Epidermal melanocyte (primary cell): ENCODE data around the gene SLC24A3.

Source experiments
- DNase-seq: peaks from one replicate; pipeline ENCODE4 v3.0.0; 2011; ENCODE audit warnings: low spot score; ENCODE audit not compliant: insufficient read length

SLC24A3 gene

GRCh38 chr20:19381947-19382346 is 169.5 kb downstream of the SLC24A3 start:
- no peak for DNase-seq

DNA sequence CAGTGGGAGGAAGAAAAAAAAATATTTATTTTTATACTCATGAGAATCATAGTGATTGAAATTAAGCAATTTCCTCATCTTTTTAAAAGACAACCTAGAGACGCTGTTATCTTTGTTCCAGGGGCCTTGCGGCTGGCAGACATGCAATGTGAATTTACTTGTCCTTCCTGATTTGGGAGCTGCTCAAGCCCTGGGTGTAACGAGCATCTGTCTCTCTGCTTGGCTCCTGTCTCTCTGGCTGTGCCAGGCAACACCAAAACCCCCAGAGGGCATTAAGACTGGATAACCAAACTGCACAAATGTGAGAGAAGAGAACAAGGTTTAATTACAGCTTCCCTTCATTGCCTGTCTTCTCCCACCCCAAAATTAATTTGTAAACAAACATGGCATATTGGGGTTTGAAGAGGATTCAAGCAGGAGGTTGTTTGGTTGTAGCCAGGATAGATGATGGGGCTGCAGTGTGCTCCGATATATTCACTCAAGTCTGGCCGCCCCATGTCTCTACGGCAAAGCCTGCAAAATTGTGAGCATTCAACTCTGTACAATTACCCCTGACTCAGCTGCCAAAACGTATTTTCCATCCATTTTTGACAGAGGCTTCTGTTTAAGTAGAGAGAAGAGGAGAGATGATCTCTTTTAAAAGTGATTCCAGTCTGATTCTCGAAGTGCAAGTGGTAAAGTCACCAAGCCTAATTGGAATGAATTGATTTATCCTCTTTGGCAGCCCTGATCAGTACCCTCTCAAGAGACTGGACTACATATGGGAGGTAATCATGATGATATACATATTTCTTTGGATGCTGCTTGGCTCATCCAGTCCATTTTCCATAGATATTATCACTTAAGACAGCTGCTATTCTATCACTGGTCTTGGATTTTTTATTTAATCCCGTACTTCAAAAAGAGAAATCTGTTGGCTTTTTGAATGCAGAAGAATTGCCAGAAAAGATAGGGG is 170.2 kb downstream of the SLC24A3 start:
- no peak for DNase-seq

DNA sequence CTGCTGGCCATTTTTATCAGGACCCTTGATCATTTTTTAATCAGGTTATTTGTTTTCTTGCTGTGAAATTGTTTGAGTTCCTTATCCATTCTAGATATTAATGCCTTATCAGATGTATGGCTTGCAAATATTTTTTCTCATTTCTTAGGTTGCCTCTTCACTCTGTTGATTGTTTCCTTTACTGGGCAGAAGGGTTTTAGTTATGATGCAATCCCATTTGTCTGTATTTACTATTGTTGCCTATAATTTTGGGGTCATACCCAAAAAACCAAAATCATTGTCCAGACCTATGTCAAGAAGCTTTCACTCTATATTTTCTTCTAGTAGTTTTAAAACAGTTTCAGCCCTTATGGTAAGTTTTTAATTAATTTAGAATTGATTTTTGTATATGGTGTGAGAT is 172.5 kb downstream of the SLC24A3 start:
- no peak for DNase-seq

DNA sequence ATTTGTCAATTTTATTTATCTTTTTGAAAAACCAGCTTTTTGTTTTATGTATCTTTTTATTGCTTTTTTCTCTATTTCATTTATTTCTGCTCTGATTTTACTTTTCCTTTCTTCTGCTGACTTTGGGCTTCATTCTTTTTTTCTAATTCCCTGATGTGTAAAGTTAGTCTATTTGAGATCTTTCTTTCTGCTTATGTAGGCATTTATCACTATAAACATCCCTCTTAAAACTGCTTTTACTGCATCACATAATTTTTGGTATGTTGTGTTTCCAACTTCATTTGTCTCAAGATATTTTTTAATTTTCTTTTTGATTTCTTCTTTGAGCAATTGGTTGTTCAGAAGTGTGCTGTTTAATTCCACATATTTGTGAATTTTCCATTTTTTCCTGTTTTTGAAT is 174.8 kb downstream of the SLC24A3 start:
- no peak for DNase-seq

GRCh38 chr20:19392344-19393130 is 180.1 kb downstream of the SLC24A3 start:
- DNase-seq = no peak

DNA sequence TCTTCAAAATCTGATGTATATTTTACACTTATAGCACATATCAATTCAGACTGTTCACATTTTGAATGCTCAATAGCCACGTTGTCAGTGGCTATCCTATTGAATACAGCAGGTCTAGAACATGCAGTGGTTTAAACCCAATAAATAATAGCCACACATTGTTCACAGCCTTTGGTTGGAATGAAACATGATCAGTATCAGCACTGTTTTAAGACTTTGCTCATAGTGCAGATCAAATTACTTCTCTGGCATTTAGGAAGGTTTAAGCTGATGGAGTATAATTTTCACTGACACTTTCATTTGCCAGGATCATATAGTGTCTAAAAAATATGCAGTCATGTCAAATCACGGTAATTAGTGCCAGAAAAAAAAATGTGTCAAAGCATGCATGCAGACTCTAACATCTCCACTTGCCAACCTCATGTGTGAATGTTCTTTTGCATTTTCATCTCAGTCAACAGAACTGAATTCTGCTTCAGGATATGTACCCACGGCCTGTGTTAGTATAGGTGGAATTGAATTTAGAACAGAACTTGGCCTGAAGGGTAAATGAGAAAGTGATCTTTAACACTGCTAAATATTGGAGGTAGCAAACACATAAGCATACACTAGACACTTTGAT is 184.1 kb downstream of the SLC24A3 start:
- no peak for DNase-seq

- no peak for DNase-seq
These were observed 184.8 kb downstream of the SLC24A3 start for GRCh38 chr20:19397226-19397625.

GRCh38 chr20:19397666-19398065 is 185.2 kb downstream of the SLC24A3 start:
- DNase-seq = no peak

DNA sequence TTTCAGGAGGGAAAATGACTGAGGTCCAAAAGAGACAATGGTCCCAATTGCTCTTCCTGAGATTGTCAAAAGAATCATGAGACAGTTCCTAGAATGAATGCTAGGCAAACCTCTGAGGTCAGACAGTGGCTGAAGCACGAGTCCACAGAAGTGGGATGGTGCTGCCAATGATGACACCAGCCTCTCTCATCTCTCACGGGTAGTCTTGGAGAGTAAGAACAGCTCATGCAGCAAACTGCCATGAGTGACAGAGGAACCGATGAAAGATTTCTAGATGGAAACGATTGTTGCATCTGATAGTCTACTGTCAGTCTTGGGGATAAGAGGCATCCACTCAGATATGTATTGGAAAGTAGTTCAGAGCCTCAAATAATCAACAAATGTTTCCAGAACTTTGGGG is 188.7 kb downstream of the SLC24A3 start:
- no peak for DNase-seq

DNA sequence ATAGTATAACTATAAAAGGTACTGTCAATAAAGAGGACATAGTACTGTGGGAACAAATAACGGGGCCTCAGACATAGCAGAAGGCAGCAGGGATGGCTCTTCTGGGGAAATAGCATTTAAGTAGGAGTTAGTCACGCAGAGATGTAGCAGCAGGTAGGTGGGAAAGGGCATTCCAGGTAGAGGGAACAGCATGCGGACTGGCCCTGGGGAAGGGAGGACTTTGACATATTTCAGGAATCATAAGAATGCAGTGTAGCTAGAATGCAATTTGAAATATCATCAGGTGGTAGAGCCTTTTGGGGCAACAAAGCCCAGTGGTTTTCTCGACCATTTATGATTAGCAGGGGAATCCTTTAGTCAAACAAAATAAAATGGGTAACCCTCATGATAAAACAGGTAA is 191.1 kb downstream of the SLC24A3 start:
- no peak for DNase-seq

DNA sequence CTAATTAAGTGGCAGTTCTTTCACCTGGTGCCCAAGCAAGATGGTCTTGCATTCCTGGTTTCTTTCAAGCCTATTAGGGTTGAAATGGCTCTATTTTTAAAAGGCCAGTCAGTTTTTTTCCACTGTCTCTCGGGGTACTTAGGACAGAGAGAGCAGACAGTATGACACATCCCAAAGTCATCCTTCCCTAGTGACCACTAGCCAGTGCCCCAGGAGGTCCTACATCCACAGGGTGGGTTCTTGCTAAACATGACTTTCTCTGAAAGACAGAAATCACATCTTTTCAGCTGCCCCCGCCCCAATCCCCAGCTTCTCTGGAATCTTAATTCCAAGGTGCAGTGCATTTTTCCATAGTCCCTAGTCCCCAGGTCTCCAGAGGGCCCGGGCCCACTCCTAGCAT is 192.4 kb downstream of the SLC24A3 start:
- no peak for DNase-seq

- DNase-seq = no peak
These were observed 193.5 kb downstream of the SLC24A3 start for GRCh38 chr20:19405958-19406357.

GRCh38 chr20:19406381-19406780 is 193.9 kb downstream of the SLC24A3 start:
- no peak for DNase-seq

GRCh38 chr20:19407196-19407595 is 194.8 kb downstream of the SLC24A3 start:
- DNase-seq = no peak

DNA sequence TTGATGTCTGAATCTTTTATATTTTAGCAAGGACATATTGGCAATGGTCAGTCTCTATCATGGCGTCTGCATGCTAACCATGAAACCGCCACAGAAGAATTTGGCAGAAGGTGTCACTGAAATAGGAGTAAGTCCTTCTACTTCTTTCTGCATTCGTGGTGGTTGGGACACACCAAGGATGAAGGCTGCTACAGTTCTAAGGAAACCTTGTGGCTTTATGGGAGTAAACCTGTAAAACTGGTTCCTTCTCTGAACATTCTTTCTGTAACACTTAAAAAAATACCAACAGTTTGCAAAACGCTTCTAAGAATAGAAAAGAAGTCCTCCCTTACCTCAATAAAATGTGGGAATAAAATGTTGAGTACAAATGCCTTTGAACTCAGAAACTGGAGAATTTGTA is 195.3 kb downstream of the SLC24A3 start:
- DNase-seq = no peak

- DNase-seq = no peak
These were observed 196.5 kb downstream of the SLC24A3 start for GRCh38 chr20:19408971-19409370.

DNA sequence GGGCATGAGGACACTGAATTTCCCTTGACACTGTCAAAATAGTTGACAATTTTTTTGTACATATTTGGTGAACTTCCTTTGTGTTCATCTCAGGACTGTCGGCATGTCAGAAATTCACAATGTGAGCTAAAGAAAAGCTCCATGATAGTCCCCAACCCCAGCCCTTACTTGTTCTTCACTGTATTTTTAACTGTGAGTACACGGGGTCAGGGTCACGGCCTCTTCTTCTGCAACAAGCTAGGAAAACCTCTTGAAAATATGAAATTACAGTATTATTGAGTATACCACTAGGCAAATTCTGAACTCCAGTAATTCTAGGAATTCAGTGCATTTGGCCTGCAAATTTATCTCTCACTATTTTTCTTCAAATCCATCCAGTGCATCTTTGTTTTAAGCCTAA is 199.4 kb downstream of the SLC24A3 start:
- no peak for DNase-seq

- DNase-seq = no peak
These were observed 199.8 kb downstream of the SLC24A3 start for GRCh38 chr20:19412254-19412653.

DNA sequence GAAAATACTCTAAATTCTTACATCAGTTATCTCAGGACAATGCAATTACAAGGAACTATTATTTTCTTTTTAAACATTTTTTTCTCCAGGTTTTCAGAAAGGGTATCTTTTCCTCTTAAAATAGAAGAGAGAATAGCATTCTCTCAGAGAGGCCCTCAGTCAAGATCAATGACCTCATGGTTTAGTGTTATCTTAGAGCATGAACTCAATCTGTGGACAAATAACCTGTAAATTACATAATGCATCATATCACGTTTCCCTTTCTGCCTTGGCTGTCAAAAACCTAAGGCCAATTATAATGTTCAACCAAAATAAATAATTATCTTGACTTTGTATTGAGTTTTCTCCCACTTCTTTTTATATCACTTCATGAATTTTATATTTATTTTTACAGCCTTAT is 202.2 kb downstream of the SLC24A3 start:
- DNase-seq = no peak

DNA sequence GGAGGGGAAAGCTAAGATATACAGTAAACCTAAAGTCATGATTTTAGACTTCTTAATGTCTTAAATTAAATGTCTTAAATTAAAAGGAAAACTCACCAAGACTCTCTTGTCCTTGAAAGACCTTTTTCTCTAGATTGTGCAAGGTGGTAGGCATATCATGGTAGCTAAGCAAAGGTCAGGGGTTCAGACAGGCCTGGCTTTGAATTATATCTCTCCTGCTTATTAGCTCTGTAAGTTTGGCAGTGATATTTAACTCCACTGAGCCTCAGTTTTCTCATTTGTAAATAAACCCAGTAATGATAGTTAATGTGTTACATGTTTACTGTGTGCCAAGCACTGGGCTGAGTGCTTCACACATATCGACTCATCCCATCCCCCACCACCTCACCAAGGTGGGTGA is 203.3 kb downstream of the SLC24A3 start:
- no peak for DNase-seq

- no peak for DNase-seq
These were observed 204.2 kb downstream of the SLC24A3 start for GRCh38 chr20:19416627-19417026.

- DNase-seq = no peak
These were observed 207.0 kb downstream of the SLC24A3 start for GRCh38 chr20:19419396-19419795.
